ENCODE data around the gene RPAIN.
"Not testable (repeated sequence)": the region's sequence is repeated elsewhere in the genome, so short reads cannot be mapped to it uniquely, and the experiment has no call there.

Gene RPAIN

DNA sequence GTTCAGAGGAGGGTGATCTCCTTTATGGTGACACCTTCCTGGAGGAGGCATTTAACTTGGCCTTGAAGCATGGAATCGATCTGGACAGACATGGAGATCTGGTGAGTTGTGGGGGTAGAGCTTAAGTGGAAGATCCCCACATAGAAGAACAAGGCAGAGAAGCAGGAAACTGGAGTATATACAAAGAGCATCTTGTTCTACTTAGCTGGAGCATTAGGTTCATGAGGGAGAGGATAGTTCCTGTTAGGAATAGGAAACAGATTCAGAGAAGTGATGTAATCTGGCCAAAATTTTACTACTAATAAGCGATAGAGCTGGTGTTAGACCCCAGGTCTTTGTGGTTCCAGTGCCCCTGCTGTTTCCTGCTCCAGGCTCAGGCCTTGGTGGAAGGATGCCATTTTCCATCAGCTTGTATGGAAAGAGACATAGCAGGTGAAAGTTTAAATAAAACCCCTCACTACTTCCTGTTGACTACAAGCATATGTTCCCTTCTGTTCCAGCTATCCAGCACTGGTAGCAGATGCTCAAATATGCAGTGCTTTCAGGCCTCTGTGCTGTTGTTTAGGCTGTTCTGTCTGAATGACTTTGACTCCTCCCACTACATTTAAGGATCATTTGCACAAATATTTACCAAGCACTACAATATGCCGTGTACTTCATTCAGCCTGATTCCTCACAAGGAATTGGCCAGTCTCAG, 9.4 kb downstream of the RPAIN start:
- no peak for DNase-seq (ENCODE audit: low read depth, low spot score)

- DNase-seq (ENCODE audit: low read depth, low spot score) = no peak
These were observed 10.5 kb downstream of the RPAIN start for GRCh38 chr17:5430413-5430999.

GRCh38 chr17:5431234-5431633, 11.3 kb downstream of the RPAIN start:
- DNase-seq (ENCODE audit: low read depth, low spot score) = peak; percentile 44

DNA sequence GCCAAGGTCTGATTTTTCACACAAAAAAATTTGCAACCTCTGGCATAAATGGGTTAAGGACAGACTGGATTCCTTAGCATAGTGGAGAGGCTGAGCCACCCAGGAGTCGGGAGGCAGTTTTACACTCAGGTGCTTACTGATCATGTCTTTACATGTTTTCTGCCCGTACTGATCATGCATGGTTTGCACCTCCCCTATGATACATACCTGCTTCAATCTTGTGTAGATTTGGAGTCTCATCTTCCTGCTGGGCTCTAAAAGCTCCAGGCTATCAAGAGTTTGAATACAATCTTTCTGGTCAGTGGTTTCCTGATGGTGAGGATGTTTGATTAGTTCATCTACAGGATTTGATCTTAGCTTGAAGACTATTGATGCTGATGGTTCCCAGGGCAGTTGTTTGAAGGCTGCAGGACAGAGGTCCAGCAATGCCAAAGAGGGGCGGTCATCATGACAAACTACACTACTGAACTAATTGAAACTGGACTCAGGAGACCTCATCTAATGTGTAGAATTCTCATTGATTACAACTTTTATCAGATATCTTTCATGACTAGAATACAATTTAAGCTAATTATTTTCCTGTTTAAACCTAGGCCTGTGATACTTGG, 12.1 kb downstream of the RPAIN start:
- DNase-seq (ENCODE audit: low read depth, low spot score) = no peak

DNA sequence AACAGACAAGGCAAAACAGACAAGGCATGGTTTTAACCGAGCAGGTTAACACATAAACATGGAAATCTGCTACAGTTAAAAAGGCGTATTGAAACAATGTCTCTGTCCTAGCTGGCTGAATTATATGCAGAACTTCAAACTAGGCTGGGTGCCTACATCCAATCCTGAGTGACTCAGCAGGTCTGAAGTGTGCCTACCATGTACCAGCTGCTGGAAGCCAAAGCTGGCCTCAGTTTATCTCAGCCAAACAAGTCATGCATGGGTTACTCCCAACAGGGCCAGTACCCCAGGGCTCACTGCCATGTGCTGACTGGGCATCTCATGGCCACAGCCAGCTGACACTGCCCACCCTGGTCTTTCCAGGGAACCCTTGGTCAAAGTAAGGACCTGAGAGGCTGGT, 15.0 kb downstream of the RPAIN start:
- DNase-seq (ENCODE audit: low read depth, low spot score) = no peak

- not testable (repeated sequence) for DNase-seq (ENCODE audit: low read depth, low spot score)
These were observed 15.9 kb downstream of the RPAIN start for GRCh38 chr17:5435781-5436315.

DNA sequence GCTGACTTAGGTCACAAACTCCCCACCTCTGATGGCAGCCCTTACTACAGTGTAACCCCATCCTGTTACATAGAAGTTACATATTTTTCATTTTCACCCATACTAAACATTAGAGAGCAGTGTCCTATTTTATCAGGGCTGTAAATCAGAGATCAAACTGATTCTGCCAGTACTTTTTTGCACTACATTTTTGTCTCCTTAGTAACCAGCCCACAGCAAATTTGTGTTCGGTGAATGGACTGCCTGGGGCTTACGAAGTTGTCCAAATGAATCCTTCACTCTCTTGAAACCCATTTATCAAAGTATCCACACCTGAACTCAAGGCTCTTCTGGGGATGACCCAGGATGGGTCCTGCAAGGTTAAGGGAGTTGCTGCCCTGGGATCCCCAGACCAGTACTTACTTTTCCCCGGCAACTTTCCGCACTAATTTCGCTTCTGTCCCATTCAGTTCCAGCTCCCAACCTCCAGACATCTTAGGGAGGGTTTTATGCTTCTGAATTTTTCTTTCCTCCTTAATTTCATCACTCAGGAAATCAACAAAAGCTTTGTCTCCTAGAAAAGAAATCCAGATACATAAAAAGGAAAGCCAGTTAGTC, 17.8 kb downstream of the RPAIN start:
- DNase-seq (ENCODE audit: low read depth, low spot score) = no peak

- DNase-seq (ENCODE audit: low read depth, low spot score) = peak; percentile 98
These were observed 18.9 kb downstream of the RPAIN start, which contains the start of gene C1QBP for GRCh38 chr17:5438716-5439445. TSS of gene C1QBP (minus strand) at chr17:5439155. CDS start at chr17:5439073, 82 bp downstream.

DNA sequence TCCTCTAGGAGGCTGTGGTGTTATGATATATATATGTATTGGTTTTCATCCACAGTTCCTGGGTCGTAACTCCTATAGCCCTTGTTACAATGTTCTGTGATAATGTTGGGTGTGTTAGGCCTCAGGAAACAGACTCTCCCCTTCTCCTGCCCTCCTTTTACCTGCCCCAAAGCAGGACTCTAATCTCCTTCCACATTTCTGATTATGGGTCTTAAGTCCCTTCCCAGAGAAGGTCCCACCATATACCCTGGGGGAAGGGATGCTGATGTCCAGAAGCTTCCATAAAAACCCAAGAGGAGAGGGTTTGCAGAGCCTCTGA, 19.4 kb downstream of the RPAIN start:
- DNase-seq (ENCODE audit: low read depth, low spot score) = no peak

GRCh38 chr17:5443728-5444127, 23.7 kb downstream of the RPAIN start:
- no peak for DNase-seq (ENCODE audit: low read depth, low spot score)

- DNase-seq (ENCODE audit: low read depth, low spot score) = no peak
These were observed 24.2 kb downstream of the RPAIN start for GRCh38 chr17:5444209-5444608.

- DNase-seq (ENCODE audit: low read depth, low spot score) = no peak
These were observed 26.8 kb downstream of the RPAIN start for GRCh38 chr17:5446786-5447185.

DNA sequence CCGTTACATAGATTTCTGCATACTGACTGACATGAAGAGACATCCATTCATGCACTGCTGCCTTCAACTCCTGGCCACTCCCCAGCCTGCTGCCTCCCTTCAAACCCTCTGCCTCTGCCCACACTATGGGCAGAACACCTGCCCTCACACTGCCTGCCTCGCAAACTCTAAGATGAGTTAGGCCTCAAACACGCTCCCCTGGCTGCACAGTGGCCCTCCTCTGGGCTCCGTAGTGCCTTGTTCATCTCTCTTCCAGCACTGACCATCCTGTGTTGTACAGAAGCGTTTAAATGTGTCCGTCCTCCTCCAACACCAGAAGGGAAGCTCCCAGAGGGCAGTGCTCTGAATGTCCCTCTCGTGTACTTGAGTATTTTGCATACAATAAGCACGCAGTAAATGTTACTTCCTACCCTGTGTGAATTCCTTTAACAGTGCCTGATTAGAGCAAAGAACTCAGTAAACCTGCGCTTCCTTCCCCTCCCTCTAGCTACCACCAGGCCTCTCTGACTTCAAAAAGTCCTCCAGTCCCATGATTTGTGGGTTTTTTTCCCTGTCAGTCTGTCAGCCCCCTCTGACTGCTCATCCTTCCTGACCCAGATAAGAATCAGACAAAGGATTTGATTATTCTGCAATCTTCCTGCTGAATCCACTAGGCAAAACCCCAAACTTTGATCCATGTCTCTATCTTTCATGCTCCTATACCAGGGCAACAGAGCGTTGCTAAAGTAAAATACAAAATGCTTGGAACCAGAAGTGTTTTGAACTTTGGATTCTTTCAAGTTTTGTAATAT, 44.9 kb downstream of the RPAIN start:
- DNase-seq (ENCODE audit: low read depth, low spot score) = no peak

- no peak for DNase-seq (ENCODE audit: low read depth, low spot score)
These were observed 46.3 kb downstream of the RPAIN start for GRCh38 chr17:5466295-5466694.

- DNase-seq (ENCODE audit: low read depth, low spot score) = peak; percentile 13
These were observed 47.4 kb downstream of the RPAIN start for GRCh38 chr17:5467416-5467815.

- DNase-seq (ENCODE audit: low read depth, low spot score) = no peak
These were observed 48.1 kb downstream of the RPAIN start for GRCh38 chr17:5468075-5468473.

DNA sequence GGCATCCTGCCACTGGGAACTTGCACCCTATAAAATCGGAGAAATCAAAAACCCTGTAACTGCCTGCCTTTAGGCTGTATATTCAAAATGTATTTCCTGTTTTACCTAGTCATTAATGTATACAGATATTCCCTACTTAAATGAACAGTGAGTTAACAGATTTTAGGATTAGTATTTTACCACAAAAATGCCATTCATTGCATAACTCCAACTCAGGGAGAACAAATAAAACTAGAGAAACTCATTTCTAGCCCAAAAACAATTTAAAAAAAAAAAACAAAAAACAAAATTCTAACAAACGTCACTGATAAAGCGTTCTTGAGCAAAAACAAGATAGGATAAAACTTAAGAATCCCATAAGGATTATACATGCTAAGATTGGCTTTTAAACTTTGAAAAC, 52.5 kb downstream of the RPAIN start:
- no peak for DNase-seq (ENCODE audit: low read depth, low spot score)

GRCh38 chr17:5473906-5474305, 53.9 kb downstream of the RPAIN start:
- DNase-seq (ENCODE audit: low read depth, low spot score) = no peak

- DNase-seq (ENCODE audit: low read depth, low spot score) = no peak
These were observed 59.0 kb downstream of the RPAIN start for GRCh38 chr17:5478992-5479391.

- DNase-seq (ENCODE audit: low read depth, low spot score) = no peak
These were observed 61.0 kb downstream of the RPAIN start for GRCh38 chr17:5480962-5481361.

DNA sequence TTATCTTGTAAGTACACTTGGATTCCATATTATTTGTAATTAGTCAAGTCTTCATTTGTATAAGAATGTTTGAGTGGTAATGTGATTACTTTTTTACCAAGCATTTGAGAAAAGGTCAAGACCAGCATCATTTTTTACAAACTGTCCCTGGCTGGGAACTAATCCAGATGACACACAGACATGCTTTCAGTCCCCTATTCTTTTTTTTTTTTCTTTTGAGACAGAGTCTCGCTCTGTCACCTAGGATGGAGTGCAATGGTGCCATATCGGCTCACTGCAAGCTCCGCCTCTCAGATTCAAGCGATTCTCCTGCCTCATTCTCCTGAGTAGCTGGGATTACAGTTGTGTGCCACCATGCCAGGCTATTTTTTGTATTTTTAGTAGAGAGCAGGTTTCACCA, 61.5 kb downstream of the RPAIN start:
- no peak for DNase-seq (ENCODE audit: low read depth, low spot score)

Measured in ELF-1 (cell line).